ENCODE results near the gene GYPC.

GYPC gene

DNA sequence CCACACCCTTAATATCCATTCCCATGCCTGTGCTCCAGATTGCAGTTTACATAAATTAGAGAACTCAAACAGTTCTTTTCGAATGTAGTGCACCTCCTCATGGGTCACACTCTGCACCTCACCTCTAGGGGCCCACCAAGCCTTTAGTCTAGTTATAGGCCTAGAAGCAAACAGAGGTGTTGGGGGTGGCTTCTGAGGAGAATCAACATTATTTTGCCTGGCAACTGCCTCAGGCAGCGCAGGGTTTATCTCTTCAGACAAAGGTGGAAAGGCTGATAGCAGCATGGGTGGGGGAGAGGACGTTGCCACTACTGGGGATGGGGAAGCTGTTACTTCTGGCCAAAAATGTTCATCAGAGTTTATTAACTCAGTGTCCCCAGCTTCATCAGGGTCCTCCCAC, 5.0 kb upstream of the GYPC start:
- no peak for TF ChIP-seq CTCF (IDR thresholded peaks at IDR 0.05)
- no peak for TF ChIP-seq ZFX (IDR thresholded peaks at IDR 0.05; ENCODE audit: borderline replicate concordance)
- H3K27ac ChIP-seq = no peak overlapping the region

- TF ChIP-seq CTCF (IDR thresholded peaks at IDR 0.05) (no peak), ZFX (IDR thresholded peaks at IDR 0.05; ENCODE audit: borderline replicate concordance) (no peak)
- H3K27ac ChIP-seq = no peak overlapping the region
Measured at GRCh38 chr2:126652323-126652891, 3.6 kb upstream of the GYPC start.

DNA sequence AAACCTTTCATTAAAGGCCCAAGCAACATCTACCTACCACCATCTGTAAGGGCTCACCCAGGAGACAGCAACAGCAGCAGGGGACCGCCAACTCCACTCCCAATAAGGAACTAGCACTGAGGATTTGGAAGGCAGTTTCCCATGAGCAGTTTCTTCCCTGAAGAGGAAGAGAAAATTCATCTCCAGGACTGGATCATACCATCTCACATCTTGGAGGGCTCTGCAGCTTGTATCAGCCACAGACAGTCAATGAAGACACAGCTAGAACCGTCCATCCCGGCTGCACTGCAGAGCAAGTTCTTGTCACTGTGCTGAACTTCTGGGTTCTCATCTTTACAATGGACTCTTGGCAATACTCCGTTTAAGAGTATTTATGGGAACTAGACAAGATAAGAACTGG, 2.8 kb upstream of the GYPC start:
- no peak overlapping the region for H3K27ac ChIP-seq
- TF ChIP-seq ZFX (IDR thresholded peaks at IDR 0.05; ENCODE audit: borderline replicate concordance) (no peak), CTCF (IDR thresholded peaks at IDR 0.05) (no peak)

DNA sequence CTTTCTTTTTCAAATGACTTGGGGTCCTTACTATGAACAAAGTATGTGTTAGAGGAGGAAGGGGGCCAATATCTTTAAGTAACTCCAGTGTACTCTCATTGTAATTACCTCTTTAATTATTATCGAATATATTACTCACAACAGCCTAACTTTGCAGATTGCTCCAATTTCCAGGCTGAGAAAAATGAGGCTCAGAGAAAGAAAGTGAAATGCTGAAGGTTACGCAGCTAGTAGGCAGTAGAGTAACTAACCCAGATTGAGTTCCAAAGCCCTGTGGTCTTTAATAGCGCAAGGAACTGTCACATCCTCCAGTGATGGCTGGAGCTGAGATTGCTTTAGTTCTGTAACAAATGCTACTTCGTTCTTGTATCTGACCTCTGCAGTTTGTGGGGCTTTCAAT, 2.2 kb upstream of the GYPC start:
- TF ChIP-seq CTCF (IDR thresholded peaks at IDR 0.05) (no peak), ZFX (IDR thresholded peaks at IDR 0.05; ENCODE audit: borderline replicate concordance) (no peak)
- H3K27ac ChIP-seq = no peak overlapping the region

DNA sequence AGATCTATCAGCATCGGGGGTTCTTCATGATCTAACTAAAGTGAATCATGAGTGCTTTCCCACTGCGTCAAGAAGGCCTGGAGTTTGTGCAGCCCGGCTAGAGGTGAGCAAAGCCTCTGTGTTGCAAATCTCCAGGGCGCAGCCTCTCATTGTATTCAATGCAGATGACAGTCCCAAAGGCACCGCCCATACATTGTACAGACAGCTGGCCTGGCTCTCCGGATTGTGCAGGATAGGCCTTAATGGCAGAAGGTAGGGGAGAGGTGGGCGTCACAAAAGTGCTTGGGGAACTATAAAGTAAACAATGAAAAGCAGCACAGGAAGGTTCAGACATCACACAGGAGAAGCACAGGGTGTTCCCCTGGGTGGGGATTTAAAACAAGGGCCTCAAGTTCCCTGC, 907 bp upstream of the GYPC start:
- H3K27ac ChIP-seq = no peak overlapping the region
- TF ChIP-seq ZFX (IDR thresholded peaks at IDR 0.05; ENCODE audit: borderline replicate concordance) (no peak), CTCF (IDR thresholded peaks at IDR 0.05) (no peak)

GRCh38 chr2:126656431-126657147, 631 bp downstream of the GYPC start:
- TF ChIP-seq ZFX (IDR thresholded peaks at IDR 0.05; ENCODE audit: borderline replicate concordance) = no peak
- no peak for TF ChIP-seq CTCF (IDR thresholded peaks at IDR 0.05)
- H3K27ac ChIP-seq = no peak overlapping the region

DNA sequence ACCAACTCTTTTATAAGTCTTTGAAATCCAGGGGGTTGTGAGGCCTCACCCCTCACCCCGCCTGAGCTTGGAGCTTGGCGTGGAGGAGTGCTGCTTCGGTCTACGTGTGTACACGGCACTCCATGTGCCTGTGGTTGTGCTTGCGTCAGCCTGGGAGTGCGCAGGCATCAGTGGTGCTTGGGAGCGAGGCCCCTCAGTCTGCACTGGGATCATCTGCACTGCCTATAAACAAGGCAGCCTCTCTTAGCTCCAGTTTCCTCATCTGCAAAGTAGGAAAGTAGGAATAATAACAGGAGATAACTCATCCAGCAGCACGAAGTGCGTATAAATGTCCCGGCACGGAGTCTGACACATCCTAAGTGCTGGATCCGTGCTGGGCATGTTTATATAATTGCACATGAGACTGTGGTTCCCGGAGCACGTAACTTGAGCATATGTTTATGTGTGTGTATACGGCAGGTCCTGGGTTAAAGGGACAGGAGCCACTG, 1.2 kb downstream of the GYPC start:
- TF ChIP-seq CTCF (IDR thresholded peaks at IDR 0.05) = no peak
- TF ChIP-seq ZFX (IDR thresholded peaks at IDR 0.05; ENCODE audit: borderline replicate concordance) = no peak
- H3K27ac ChIP-seq = no peak overlapping the region
